ENCODE results near the gene UBTD2. TPM values are rescaled to one million over a fixed set of nuclear protein-coding genes. Genes with fewer than 3 reads are reported as not detected.
A peak's percentile ranks its signal among the peaks of the same experiment; 100 is the strongest.
"Not testable (repeated sequence)": the region's sequence is repeated elsewhere in the genome, so short reads cannot be mapped to it uniquely, and the experiment has no call there.

Gene UBTD2
- total RNA-seq, 2 donors from 2014 or later: 13.5 to 20.8 TPM

DNA sequence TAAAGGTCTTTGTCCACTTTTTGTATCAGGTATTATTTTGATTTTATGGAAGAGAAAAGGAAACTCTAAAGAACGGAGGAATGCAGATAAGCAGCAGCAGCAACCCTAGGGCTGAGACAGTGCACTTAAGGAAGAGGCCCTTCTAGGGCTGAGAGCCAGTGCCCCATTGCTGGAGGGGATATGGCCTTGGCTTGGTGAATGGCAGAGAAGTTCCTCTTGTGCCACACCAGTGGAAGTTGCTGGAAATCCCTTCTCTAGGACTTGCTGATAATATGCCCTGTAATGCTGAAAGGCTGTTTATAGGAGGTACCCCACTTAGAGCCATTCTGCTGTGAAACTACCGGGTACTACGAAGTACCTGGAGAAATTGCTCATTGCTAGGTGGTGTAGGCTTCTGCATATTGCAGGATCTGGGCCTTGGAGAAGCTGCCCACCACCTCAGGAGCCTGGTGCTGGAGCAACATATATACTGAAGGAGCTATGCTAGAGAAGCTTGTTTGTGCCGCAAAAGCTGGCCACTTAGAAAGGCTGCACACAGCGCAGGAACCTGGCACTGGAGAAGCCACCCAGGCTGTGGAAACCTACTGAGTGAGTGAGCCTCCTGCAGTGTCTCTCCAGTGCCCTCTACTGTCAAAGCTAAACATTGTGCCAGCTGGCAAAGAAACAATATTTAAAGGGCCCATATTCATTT lies 9.6 kb upstream of the UBTD2 start:
- peaks cover 10% of the 10 kb centered on the region for H3K4me1 ChIP-seq
- TF ChIP-seq, protein P1, sequence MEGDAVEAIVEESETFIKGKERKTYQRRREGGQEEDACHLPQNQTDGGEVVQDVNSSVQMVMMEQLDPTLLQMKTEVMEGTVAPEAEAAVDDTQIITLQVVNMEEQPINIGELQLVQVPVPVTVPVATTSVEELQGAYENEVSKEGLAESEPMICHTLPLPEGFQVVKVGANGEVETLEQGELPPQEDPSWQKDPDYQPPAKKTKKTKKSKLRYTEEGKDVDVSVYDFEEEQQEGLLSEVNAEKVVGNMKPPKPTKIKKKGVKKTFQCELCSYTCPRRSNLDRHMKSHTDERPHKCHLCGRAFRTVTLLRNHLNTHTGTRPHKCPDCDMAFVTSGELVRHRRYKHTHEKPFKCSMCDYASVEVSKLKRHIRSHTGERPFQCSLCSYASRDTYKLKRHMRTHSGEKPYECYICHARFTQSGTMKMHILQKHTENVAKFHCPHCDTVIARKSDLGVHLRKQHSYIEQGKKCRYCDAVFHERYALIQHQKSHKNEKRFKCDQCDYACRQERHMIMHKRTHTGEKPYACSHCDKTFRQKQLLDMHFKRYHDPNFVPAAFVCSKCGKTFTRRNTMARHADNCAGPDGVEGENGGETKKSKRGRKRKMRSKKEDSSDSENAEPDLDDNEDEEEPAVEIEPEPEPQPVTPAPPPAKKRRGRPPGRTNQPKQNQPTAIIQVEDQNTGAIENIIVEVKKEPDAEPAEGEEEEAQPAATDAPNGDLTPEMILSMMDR (IDR thresholded peaks at IDR 0.05): peak; percentile 66 to 94 (median 86)
- TF ChIP-seq POLR2A (IDR thresholded peaks at IDR 0.05): no peak
- no peaks in the 10 kb centered on the region for H3K36me3 ChIP-seq (replicated peaks in 1 of 2; ENCODE audit: insufficient read depth in 1 of 2, low read depth in 2 of 2)
- H3K27ac ChIP-seq: peak overlapping the region in 2 of 4 donors; percentile 25 to 34
- peak; percentile 70 to 86 (median 83) for DNase-seq
- H3K4me3 ChIP-seq: no peak overlapping the region
- intact Hi-C loops (cut with DNase I): loop anchor here (5.0 kb wide), 1 partner anchor 186 kb away; no protein-coding TSS in a partner anchor
- no peaks in the 10 kb centered on the region for H3K9me3 ChIP-seq
- H3K27me3 ChIP-seq: no peaks in the 10 kb centered on the region
- 31 to 36% methylated on average over 3 to 5 of the region's 5 CpGs for WGBS, 2 donors
- ATAC-seq: peak; percentile 96

DNA sequence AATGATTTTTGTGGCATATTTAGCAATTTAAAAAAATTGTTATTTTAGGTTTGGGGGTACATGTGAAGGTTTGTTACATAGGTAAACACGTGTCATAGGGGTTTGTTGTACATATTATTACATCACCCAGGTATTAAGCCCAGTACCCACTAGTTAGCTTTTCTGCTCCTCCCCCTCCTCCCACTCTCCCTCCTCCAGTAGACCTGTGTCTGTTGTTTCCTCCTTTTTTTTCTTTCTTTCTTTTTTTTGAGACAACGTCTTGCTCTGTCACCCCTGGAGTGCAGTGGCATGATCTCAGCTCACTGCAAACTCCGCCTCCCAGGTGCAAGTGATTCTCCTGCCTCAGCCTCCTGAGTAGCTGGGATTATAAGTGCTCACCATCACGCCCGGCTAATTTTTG lies 8.3 kb upstream of the UBTD2 start:
- not testable (repeated sequence) for H3K36me3 ChIP-seq (replicated peaks in 1 of 2; ENCODE audit: insufficient read depth in 1 of 2, low read depth in 2 of 2); H3K9me3 ChIP-seq; H3K27me3 ChIP-seq; H3K4me3 ChIP-seq; ATAC-seq; H3K27ac ChIP-seq; DNase-seq
- WGBS, 2 donors: 79 to 81% methylated on average over 4 to 5 of the region's 5 CpGs
- intact Hi-C loops (cut with DNase I): loop anchor here (5.0 kb wide), 1 partner anchor 185 kb away; no protein-coding TSS in a partner anchor
- H3K4me1 ChIP-seq: peaks cover 10% of the 10 kb centered on the region

- TF ChIP-seq, protein P1 (IDR thresholded peaks at IDR 0.05): no peak
- no peak for TF ChIP-seq POLR2A (IDR thresholded peaks at IDR 0.05)
- Histone ChIP-seq H3K4me1 (peaks cover 11% of the 10 kb centered on the region), H3K27me3 (no peaks in the 10 kb centered on the region), H3K36me3 (replicated peaks in 1 of 2; ENCODE audit: insufficient read depth in 1 of 2, low read depth in 2 of 2) (no peaks in the 10 kb centered on the region), H3K9me3 (no peaks in the 10 kb centered on the region), H3K4me3 (no peak overlapping the region), H3K27ac (no peak overlapping the region)
- DNase-seq (no peak), ATAC-seq (no peak)
- intact Hi-C loops (cut with DNase I): no loop called here
- WGBS, 2 donors: 88 to 98% methylated on average over 4 of the region's 4 CpGs
These were observed 4.9 kb upstream of the UBTD2 start for GRCh38 chr5:172288465-172288864.

GRCh38 chr5:172287140-172287539 lies 3.6 kb upstream of the UBTD2 start:
- DNase-seq; H3K9me3 ChIP-seq; H3K27ac ChIP-seq; H3K4me1 ChIP-seq; ATAC-seq; intact Hi-C loops (cut with DNase I); H3K27me3 ChIP-seq; H3K4me3 ChIP-seq; H3K36me3 ChIP-seq (replicated peaks in 1 of 2; ENCODE audit: insufficient read depth in 1 of 2, low read depth in 2 of 2): not testable (repeated sequence)
- 89 to 91% methylated on average over 3 of the region's 3 CpGs for WGBS, 2 donors

DNA sequence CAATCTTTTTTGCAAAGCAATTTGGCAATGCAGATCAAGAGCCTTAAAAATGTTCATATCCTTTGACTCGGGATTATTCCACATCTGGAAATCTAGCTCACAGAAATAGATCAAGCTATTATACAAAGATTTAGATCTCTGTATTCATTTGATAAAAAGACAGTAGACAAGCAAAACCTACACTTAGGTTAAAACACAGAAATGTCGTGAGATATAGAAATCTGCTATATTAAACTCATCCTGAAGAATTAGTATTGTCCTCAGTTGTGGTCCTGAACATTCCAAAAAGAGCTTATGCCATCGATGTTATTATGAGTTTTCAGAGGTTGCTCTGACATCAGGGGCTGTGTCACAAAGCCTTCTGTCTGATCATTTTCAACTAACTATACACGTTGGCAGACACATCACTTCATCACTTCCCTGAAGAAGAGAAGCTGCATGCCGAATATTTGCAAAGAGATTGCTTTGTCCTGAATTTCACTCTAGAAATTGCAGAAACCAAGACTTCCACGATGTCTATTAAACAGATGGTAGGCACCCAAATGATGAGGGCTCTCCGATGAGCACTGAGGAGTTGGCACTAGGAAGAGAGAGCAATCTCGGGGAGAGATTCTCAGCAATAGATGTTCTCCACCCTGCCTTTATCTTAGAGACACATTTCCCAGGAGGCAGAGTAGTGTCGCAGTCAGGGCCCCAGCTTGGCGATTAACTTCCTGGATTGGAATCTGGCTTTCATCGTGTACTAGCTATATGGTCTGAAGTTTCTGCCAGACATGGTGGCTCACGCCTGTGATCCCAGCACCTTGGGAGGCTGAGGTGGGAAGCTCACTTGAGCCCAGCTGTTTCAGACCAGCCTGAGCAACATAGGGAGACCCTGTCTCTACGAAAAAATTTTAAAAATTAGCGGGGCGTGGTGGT lies 1.9 kb upstream of the UBTD2 start:
- WGBS, 2 donors: 71 to 77% methylated on average over 15 of the region's 15 CpGs
- intact Hi-C loops (cut with DNase I): no loop called here
- TF ChIP-seq, protein P1 (IDR thresholded peaks at IDR 0.05): no peak
- no peak for TF ChIP-seq POLR2A (IDR thresholded peaks at IDR 0.05)
- Histone ChIP-seq H3K4me3 (no peak overlapping the region), H3K4me1 (peaks cover 21% of the 10 kb centered on the region), H3K27ac (no peak overlapping the region), H3K36me3 (replicated peaks in 1 of 2; ENCODE audit: insufficient read depth in 1 of 2, low read depth in 2 of 2) (no peaks in the 10 kb centered on the region), H3K27me3 (no peaks in the 10 kb centered on the region), H3K9me3 (no peaks in the 10 kb centered on the region)
- ATAC-seq (no peak), DNase-seq (no peak)
